ENCODE data around the gene HAO1.
"Not testable (repeated sequence)": the region's sequence is repeated elsewhere in the genome, so short reads cannot be mapped to it uniquely, and the experiment has no call there.

The HAO1 gene

GRCh38 chr20:7848351-7848750, 91.9 kb downstream of the HAO1 start:
- Histone ChIP-seq H3K27me3 (ENCODE audit: control insufficient read depth, insufficient read depth, low read length) (no peaks in the 10 kb centered on the region), H3K9ac (no peak overlapping the region), H3K4me3 (ENCODE audit: low read depth, low read length) (no peak overlapping the region), H2AFZ (no peak overlapping the region), H3K27ac (no peak overlapping the region), H3K36me3 (ENCODE audit: control insufficient read depth, insufficient read depth, low read length) (no peaks in the 10 kb centered on the region), H3K79me2 (no peaks in the 10 kb centered on the region), H3K9me3 (ENCODE audit: control insufficient read depth, low read length) (no peaks in the 10 kb centered on the region), H3K4me1 (no peaks in the 10 kb centered on the region), H3K4me2 (ENCODE audit: low read length) (no peak overlapping the region)
- TF ChIP-seq CTCF (IDR thresholded peaks at IDR 0.05), result no peak

GRCh38 chr20:7843613-7844012, 96.6 kb downstream of the HAO1 start:
- no peaks in the 10 kb centered on the region for H3K9me3 ChIP-seq (ENCODE audit: control insufficient read depth, low read length)
- H3K27me3 ChIP-seq (ENCODE audit: control insufficient read depth, insufficient read depth, low read length), result no peaks in the 10 kb centered on the region
- H3K27ac ChIP-seq, result no peak overlapping the region
- H3K79me2 ChIP-seq, result no peaks in the 10 kb centered on the region
- H3K9ac ChIP-seq, result no peak overlapping the region
- TF ChIP-seq CTCF (IDR thresholded peaks at IDR 0.05), result no peak
- no peaks in the 10 kb centered on the region for H3K4me1 ChIP-seq
- H3K4me2 ChIP-seq (ENCODE audit: low read length), result no peak overlapping the region
- H3K4me3 ChIP-seq (ENCODE audit: low read depth, low read length), result no peak overlapping the region
- H3K36me3 ChIP-seq (ENCODE audit: control insufficient read depth, insufficient read depth, low read length), result no peaks in the 10 kb centered on the region
- no peak overlapping the region for H2AFZ ChIP-seq

- TF ChIP-seq CTCF (IDR thresholded peaks at IDR 0.05), result no peak
- Histone ChIP-seq H3K4me3 (ENCODE audit: low read depth, low read length) (no peak overlapping the region), H3K9me3 (ENCODE audit: control insufficient read depth, low read length) (no peaks in the 10 kb centered on the region), H3K27ac (no peak overlapping the region), H3K36me3 (ENCODE audit: control insufficient read depth, insufficient read depth, low read length) (no peaks in the 10 kb centered on the region), H3K9ac (no peak overlapping the region), H3K79me2 (no peaks in the 10 kb centered on the region), H2AFZ (no peak overlapping the region), H3K4me2 (ENCODE audit: low read length) (no peak overlapping the region), H3K27me3 (ENCODE audit: control insufficient read depth, insufficient read depth, low read length) (no peaks in the 10 kb centered on the region), H3K4me1 (no peaks in the 10 kb centered on the region)
Observed at GRCh38 chr20:7841971-7842310, 98.3 kb downstream of the HAO1 start.

GRCh38 chr20:7841291-7841970, 98.8 kb downstream of the HAO1 start:
- no peak for TF ChIP-seq CTCF (IDR thresholded peaks at IDR 0.05)
- Histone ChIP-seq H3K4me3 (ENCODE audit: low read depth, low read length) (no peak overlapping the region), H3K9ac (no peak overlapping the region), H3K27ac (no peak overlapping the region), H3K9me3 (ENCODE audit: control insufficient read depth, low read length) (no peaks in the 10 kb centered on the region), H3K4me2 (ENCODE audit: low read length) (no peak overlapping the region), H3K4me1 (no peaks in the 10 kb centered on the region), H3K79me2 (no peaks in the 10 kb centered on the region), H3K36me3 (ENCODE audit: control insufficient read depth, insufficient read depth, low read length) (no peaks in the 10 kb centered on the region), H3K27me3 (ENCODE audit: control insufficient read depth, insufficient read depth, low read length) (no peaks in the 10 kb centered on the region), H2AFZ (no peak overlapping the region)

GRCh38 chr20:7836076-7836475, 104.2 kb downstream of the HAO1 start:
- Histone ChIP-seq H2AFZ (no peak overlapping the region), H3K36me3 (ENCODE audit: control insufficient read depth, insufficient read depth, low read length) (no peaks in the 10 kb centered on the region), H3K27me3 (ENCODE audit: control insufficient read depth, insufficient read depth, low read length) (no peaks in the 10 kb centered on the region), H3K27ac (no peak overlapping the region), H3K79me2 (no peaks in the 10 kb centered on the region), H3K9ac (no peak overlapping the region), H3K9me3 (ENCODE audit: control insufficient read depth, low read length) (no peaks in the 10 kb centered on the region), H3K4me1 (no peaks in the 10 kb centered on the region), H3K4me2 (ENCODE audit: low read length) (no peak overlapping the region), H3K4me3 (ENCODE audit: low read depth, low read length) (no peak overlapping the region)
- no peak for TF ChIP-seq CTCF (IDR thresholded peaks at IDR 0.05)

GRCh38 chr20:7834441-7834840, 105.8 kb downstream of the HAO1 start:
- H3K27me3 ChIP-seq (ENCODE audit: control insufficient read depth, insufficient read depth, low read length); H3K36me3 ChIP-seq (ENCODE audit: control insufficient read depth, insufficient read depth, low read length); H3K27ac ChIP-seq; H3K9ac ChIP-seq; H3K4me2 ChIP-seq (ENCODE audit: low read length); H3K4me1 ChIP-seq; H3K79me2 ChIP-seq; H3K9me3 ChIP-seq (ENCODE audit: control insufficient read depth, low read length); H3K4me3 ChIP-seq (ENCODE audit: low read depth, low read length); H2AFZ ChIP-seq: not testable (repeated sequence)
